SU-DHL-6 (cell line): ENCODE results near the gene SERPINA3.

Experiments used
- EZH2phosphoT487 ChIP-seq: fragments of 200-600 bp; sonication (generic), shearing (Covaris generic); conservative IDR thresholded peaks from 2 replicates; pipeline ENCODE4 v1.6.1; 2018; ENCODE audit warnings: mild to moderate bottlenecking, antibody characterized with exemption, low read length, moderate library complexity, mixed read lengths
- TF ChIP-seq, protein P1 (sequence below): fragments of 200-600 bp; sonication (generic); IDR thresholded peaks from one replicate; pipeline ENCODE4 v1.5.1; 2017; ENCODE audit warnings: antibody characterized with exemption, mild to moderate bottlenecking, low read length, moderate library complexity; ENCODE audit not compliant: insufficient read depth, poor library complexity, severe bottlenecking

GRCh38 chr14:94575730-94576585 is 36.2 kb upstream of the SERPINA3 start:
- TF ChIP-seq, protein P1, sequence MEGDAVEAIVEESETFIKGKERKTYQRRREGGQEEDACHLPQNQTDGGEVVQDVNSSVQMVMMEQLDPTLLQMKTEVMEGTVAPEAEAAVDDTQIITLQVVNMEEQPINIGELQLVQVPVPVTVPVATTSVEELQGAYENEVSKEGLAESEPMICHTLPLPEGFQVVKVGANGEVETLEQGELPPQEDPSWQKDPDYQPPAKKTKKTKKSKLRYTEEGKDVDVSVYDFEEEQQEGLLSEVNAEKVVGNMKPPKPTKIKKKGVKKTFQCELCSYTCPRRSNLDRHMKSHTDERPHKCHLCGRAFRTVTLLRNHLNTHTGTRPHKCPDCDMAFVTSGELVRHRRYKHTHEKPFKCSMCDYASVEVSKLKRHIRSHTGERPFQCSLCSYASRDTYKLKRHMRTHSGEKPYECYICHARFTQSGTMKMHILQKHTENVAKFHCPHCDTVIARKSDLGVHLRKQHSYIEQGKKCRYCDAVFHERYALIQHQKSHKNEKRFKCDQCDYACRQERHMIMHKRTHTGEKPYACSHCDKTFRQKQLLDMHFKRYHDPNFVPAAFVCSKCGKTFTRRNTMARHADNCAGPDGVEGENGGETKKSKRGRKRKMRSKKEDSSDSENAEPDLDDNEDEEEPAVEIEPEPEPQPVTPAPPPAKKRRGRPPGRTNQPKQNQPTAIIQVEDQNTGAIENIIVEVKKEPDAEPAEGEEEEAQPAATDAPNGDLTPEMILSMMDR = no peak
- no peak for TF ChIP-seq EZH2phosphoT487
